Activated T-cell treated with anti-CD3 and anti-CD28 coated beads for 4 hours (primary cell): ENCODE results near the gene FOLR3.
"Not testable (repeated sequence)": the region's sequence is repeated elsewhere in the genome, so short reads cannot be mapped to it uniquely, and the experiment has no call there.

Experiments used
- DNase-seq: peaks from one replicate; pipeline ENCODE4 v3.0.0-alpha.2; 2020

FOLR3 gene

GRCh38 chr11:72169046-72169555 is 33.6 kb downstream of the FOLR3 start:
- DNase-seq = not testable (repeated sequence)

GRCh38 chr11:72169754-72170153 is 34.2 kb downstream of the FOLR3 start:
- DNase-seq = not testable (repeated sequence)

GRCh38 chr11:72172043-72172442 is 36.5 kb downstream of the FOLR3 start:
- not testable (repeated sequence) for DNase-seq

GRCh38 chr11:72173291-72173690 is 37.8 kb downstream of the FOLR3 start:
- DNase-seq = no peak

GRCh38 chr11:72174302-72175070 is 39.0 kb downstream of the FOLR3 start:
- DNase-seq = no peak

- no peak for DNase-seq
Observed at GRCh38 chr11:72177656-72178055, 42.1 kb downstream of the FOLR3 start.

- no peak for DNase-seq
Observed at GRCh38 chr11:72179049-72179803, 43.7 kb downstream of the FOLR3 start.

- no peak for DNase-seq
Observed at GRCh38 chr11:72179804-72180396, 44.4 kb downstream of the FOLR3 start.

GRCh38 chr11:72180892-72181552 is 45.5 kb downstream of the FOLR3 start:
- not testable (repeated sequence) for DNase-seq

GRCh38 chr11:72181553-72181958 is 46.0 kb downstream of the FOLR3 start:
- DNase-seq = not testable (repeated sequence)

GRCh38 chr11:72188267-72188666 is 52.7 kb downstream of the FOLR3 start:
- no peak for DNase-seq
